Brain microvascular endothelial cell (primary cell): Measurements from ENCODE around the gene CCM2.
A peak's percentile ranks its signal among the peaks of the same experiment; 100 is the strongest.
"Not testable (repeated sequence)": the region's sequence is repeated elsewhere in the genome, so short reads cannot be mapped to it uniquely, and the experiment has no call there.

Source experiments
- DNase-seq: peaks from one replicate; pipeline ENCODE4 v3.0.0-alpha.2; 2020
- H3K27ac ChIP-seq: fragments of 250-450 bp; sonication (Bioruptor Pico); 2 replicates; pipeline ENCODE4 v1.5.1; 2020; ENCODE audit warnings: mild to moderate bottlenecking, moderate library complexity
- H3K27me3 ChIP-seq: fragments of 250-450 bp; sonication (Bioruptor Pico); replicated peaks from 2 replicates; pipeline ENCODE4 v1.5.1; 2020; ENCODE audit warnings: mild to moderate bottlenecking
- H3K36me3 ChIP-seq: fragments of 250-450 bp; sonication (Bioruptor Pico); replicated peaks from 2 replicates; pipeline ENCODE4 v1.5.1; 2020; ENCODE audit warnings: mild to moderate bottlenecking
- H3K4me3 ChIP-seq: 2 replicates; pipeline ENCODE4 v1.5.1; 2011; ENCODE audit warnings: low read depth, mild to moderate bottlenecking, control low read depth, low read length, moderate library complexity
- in situ Hi-C: cut with HindIII; loops from 2 replicates; pipeline ENCODE4 v1.10.0; 2017; ENCODE audit warnings: low sequenced_read_pairs, low pct_ligation_motif_present
- TF ChIP-seq, protein P1 (sequence below): IDR thresholded peaks from 2 replicates; pipeline ENCODE4 v1.5.1; 2011; ENCODE audit warnings: low read depth, mild to moderate bottlenecking, moderate library complexity, low read length, control low read depth, inconsistent platforms; ENCODE audit errors: missing control alignments

Gene CCM2

DNA sequence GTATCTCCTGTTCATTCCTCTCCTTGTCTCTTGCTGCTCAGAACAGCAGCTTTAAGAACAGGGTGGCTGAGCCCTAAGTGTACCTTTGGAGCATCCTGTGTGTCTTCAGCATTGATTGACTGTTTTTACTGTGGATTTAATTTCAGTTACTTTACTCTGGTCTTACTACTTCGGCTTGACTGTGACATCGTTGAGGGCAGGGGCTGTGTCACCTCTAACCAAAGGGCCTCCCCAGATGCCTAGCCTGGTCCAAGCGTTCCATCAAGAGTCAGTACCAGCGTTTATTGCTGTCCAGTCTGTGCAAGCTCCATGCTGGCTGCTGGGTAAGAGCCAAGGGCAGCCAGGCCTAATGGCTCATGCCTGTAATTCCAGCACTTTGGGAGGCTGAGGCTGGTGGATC is 32.4 kb downstream of the CCM2 start:
- Histone ChIP-seq H3K36me3 (peaks cover 6% of the 10 kb centered on the region), H3K27me3 (no peaks in the 10 kb centered on the region), H3K27ac (no peak overlapping the region), H3K4me3 (no peak overlapping the region)
- TF ChIP-seq, protein P1, sequence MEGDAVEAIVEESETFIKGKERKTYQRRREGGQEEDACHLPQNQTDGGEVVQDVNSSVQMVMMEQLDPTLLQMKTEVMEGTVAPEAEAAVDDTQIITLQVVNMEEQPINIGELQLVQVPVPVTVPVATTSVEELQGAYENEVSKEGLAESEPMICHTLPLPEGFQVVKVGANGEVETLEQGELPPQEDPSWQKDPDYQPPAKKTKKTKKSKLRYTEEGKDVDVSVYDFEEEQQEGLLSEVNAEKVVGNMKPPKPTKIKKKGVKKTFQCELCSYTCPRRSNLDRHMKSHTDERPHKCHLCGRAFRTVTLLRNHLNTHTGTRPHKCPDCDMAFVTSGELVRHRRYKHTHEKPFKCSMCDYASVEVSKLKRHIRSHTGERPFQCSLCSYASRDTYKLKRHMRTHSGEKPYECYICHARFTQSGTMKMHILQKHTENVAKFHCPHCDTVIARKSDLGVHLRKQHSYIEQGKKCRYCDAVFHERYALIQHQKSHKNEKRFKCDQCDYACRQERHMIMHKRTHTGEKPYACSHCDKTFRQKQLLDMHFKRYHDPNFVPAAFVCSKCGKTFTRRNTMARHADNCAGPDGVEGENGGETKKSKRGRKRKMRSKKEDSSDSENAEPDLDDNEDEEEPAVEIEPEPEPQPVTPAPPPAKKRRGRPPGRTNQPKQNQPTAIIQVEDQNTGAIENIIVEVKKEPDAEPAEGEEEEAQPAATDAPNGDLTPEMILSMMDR, result no peak
- in situ Hi-C loops, result no loop called here
- no peak for DNase-seq

DNA sequence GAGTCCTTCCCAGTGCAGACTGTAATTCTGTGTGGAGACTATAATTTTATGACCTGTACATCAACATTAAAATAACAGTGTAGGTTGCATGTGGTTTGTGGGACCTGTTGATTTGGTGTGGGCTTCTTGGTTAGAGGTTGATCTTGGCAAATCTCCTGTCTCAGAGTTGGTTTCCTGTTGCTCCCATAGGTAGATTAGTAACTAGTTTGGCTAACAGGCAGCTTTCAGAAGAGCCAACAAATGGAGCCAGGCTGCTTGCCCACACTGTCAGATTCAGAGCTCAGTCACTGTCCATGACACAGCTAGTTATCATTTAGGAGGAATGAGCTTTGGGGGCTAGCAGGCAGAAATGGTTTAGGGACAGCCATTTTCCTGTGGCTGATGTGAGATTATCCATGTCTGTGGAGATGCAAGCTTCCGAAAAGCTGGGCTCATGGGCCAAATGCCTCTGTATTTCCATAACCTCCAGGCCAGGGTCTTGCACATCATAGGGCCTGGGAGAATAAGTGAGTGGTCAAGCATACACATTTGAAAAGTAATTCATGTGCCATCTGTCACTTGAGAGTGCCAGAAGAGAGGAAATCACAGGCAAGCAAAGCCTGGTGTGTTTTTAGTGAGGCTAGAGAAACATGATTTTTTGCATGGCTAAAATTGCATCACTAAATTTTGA is 33.4 kb downstream of the CCM2 start:
- no peak overlapping the region for H3K27ac ChIP-seq
- in situ Hi-C loops, result no loop called here

DNA sequence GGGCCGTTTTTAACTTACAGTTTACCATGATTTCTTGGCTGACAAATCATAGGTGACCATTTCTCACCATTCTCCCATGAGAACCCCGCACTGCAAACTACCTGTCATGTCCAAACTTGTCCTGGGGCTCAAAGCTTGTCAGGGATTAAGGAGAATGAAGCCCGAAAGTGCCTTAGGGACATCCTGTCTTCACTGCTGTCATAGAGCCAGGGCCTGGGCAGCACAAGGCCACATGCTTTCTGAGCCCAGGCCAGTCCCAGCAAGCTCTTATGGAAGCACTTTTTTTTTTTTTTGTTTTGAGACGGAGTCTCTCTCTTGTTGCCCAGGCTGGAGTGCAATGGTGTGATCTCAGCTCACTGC is 33.9 kb downstream of the CCM2 start:
- DNase-seq, result no peak
- H3K27ac ChIP-seq, result no peak overlapping the region
- H3K4me3 ChIP-seq, result no peak overlapping the region
- TF ChIP-seq, protein P1, result no peak
- peaks cover 6% of the 10 kb centered on the region for H3K36me3 ChIP-seq
- H3K27me3 ChIP-seq, result no peaks in the 10 kb centered on the region
- in situ Hi-C loops, result no loop called here

More for the DNA sequence above, 33.4 kb downstream of the CCM2 start:
- Histone ChIP-seq H3K27me3 (no peaks in the 10 kb centered on the region), H3K4me3 (no peak overlapping the region), H3K36me3 (peaks cover 3% of the 10 kb centered on the region)
- DNase-seq, result peak; percentile 28
- TF ChIP-seq, protein P1, result no peak

DNA sequence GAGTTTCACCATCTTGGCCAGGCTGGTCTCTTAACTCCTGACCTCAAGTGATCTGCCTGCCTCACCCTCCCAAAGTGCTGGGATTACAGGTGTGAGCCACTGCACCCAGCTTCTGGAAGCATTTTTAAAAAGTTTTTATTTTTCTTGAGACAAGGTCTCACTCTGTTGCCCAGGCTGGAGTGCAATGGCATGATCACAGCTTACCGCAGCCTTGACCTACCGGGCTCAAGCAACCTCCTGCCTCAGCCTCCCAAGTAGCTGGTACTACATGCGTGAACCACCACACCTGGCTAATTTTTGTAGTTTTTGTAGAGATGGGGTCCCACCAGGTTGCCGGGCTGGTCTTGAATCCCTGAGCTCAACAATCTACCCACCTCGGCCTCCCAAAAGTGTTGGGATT is 34.7 kb downstream of the CCM2 start:
- H3K4me3 ChIP-seq, in situ Hi-C loops, DNase-seq, H3K27ac ChIP-seq, H3K27me3 ChIP-seq: not testable (repeated sequence)
- peaks cover 14% of the 10 kb centered on the region for H3K36me3 ChIP-seq

DNA sequence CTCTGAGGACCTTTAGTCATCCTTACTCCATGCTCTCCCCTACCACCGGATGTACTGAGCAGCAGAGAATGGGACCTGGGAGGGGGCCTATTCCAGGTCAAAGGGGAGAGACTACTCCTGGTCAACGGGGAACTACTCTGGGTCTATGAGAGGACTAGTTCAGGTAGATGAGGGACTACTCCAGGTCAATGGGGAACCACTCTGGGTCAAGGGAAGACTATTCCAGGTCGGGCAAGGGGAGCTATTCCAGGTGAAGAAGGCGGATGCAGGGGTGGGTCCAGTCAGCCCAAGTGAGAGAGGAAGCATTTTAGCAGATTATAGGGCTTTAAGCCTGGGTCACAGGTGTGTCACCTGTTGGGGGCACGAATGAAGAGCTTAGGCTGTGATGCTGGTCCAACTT is 35.4 kb downstream of the CCM2 start:
- H3K27ac ChIP-seq, result no peak overlapping the region
- H3K36me3 ChIP-seq, result peaks cover 14% of the 10 kb centered on the region
- DNase-seq, result no peak
- TF ChIP-seq, protein P1, result no peak
- in situ Hi-C loops, result no loop called here
- no peaks in the 10 kb centered on the region for H3K27me3 ChIP-seq
- no peak overlapping the region for H3K4me3 ChIP-seq

DNA sequence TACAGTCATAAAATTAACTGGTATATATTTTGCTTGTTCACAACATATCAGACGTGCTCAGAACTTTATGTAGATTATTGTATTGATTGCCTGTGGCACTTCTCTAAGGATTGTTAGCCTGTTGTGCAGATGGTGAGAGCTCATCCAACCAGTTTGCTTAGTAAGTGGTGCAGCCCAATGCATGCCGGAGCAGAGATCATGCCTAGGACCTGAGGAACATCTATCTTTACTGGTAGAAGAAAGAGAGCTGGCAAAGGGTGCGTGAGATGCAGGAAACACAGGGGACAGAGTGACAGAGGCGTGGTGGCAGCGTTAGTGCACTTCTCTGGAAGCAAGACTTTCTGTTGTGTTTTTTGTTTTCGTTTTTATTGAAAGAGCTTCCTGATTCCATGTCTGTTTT is 35.9 kb downstream of the CCM2 start:
- in situ Hi-C loops, result no loop called here
- Histone ChIP-seq H3K27ac (no peak overlapping the region), H3K4me3 (no peak overlapping the region), H3K36me3 (peaks cover 16% of the 10 kb centered on the region), H3K27me3 (no peaks in the 10 kb centered on the region)
- TF ChIP-seq, protein P1, result no peak
- no peak for DNase-seq
